ENCODE results near the gene HBE1.

Gene HBE1

GRCh38 chr11:5226732-5227310, 42.9 kb downstream of the HBE1 start, which contains the start of gene HBB:
Gene HBB (minus strand): TSS chr11:5227071. CDS start chr11:5227021, 50 bp downstream.
- no peak within 1 kb of the TSS for H3K4me3 ChIP-seq (ENCODE audit: low read length)
- no peak for TF ChIP-seq ZNF274 (IDR thresholded peaks at IDR 0.05; ENCODE audit: low read depth, low read length)

- TF ChIP-seq ZNF274 (IDR thresholded peaks at IDR 0.05; ENCODE audit: low read depth, low read length), result no peak
- H3K4me3 ChIP-seq (ENCODE audit: low read length), result no peak overlapping the region
Observed at GRCh38 chr11:5225480-5225871, 44.3 kb downstream of the HBE1 start.

DNA sequence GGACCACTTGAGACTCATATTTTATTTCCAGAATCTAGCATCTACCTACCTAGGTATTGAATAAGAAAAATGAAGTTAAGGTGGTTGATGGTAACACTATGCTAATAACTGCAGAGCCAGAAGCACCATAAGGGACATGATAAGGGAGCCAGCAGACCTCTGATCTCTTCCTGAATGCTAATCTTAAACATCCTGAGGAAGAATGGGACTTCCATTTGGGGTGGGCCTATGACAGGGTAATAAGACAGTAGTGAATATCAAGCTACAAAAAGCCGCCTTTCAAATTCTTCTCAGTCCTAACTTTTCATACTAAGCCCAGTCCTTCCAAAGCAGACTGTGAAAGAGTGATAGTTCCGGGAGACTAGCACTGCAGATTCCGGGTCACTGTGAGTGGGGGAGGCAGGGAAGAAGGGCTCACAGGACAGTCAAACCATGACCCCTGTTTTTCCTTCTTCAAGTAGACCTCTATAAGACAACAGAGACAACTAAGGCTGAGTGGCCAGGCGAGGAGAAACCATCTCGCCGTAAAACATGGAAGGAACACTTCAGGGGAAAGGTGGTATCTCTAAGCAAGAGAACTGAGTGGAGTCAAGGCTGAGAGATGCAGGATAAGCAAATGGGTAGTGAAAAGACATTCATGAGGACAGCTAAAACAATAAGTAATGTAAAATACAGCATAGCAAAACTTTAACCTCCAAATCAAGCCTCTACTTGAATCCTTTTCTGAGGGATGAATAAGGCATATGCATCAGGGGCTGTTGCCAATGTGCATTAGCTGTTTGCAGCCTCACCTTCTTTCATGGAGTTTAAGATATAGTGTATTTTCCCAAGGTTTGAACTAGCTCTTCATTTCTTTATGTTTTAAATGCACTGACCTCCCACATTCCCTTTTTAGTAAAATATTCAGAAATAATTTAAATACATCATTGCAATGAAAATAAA, 44.9 kb downstream of the HBE1 start:
- no peak overlapping the region for H3K4me3 ChIP-seq (ENCODE audit: low read length)
- TF ChIP-seq ZNF274 (IDR thresholded peaks at IDR 0.05; ENCODE audit: low read depth, low read length), result no peak

- no peak overlapping the region for H3K4me3 ChIP-seq (ENCODE audit: low read length)
- TF ChIP-seq ZNF274 (IDR thresholded peaks at IDR 0.05; ENCODE audit: low read depth, low read length), result no peak
Observed at GRCh38 chr11:5223686-5224085, 46.1 kb downstream of the HBE1 start.

DNA sequence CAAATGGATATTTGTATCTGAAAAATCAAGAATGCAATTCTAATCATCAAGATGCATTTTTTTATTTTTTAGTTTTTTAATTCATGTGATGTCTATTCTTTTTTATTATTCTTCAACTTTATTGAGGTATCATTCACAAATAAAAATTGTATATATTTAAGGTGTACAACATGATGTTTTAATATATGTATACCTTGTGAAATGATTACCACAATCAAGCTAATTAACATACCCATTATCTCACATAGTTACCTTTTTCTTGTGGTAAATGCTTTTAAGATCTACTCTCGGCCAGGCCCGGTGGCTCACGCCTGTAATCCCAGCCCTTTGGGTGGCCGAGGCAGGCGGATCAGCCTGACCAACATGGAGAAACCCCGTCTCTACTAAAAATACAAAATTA, 46.6 kb downstream of the HBE1 start:
- TF ChIP-seq ZNF274 (IDR thresholded peaks at IDR 0.05; ENCODE audit: low read depth, low read length), result no peak
- no peak overlapping the region for H3K4me3 ChIP-seq (ENCODE audit: low read length)

Measured in GM08714 (cell line).